HepG2 (cell line): Measurements from ENCODE around the gene RAB40C. TPM values are rescaled to one million over a fixed set of nuclear protein-coding genes. Genes with fewer than 3 reads are reported as not detected.

Source experiments
- CENPX ChIP-seq: sonication (generic); formaldehyde crosslinking; IDR thresholded peaks from 2 replicates; pipeline ENCODE4 v1.9.0; 2021; ENCODE audit warnings: mild to moderate bottlenecking, missing genetic modification reagents, moderate library complexity
- CHCHD3 ChIP-seq: sonication (generic); formaldehyde crosslinking; IDR thresholded peaks from 2 replicates; pipeline ENCODE4 v1.8.0; 2022; ENCODE audit warnings: mild to moderate bottlenecking, missing genetic modification reagents, moderate library complexity
- CSRNP1 ChIP-seq: sonication (generic); formaldehyde crosslinking; IDR thresholded peaks from 2 replicates; pipeline ENCODE4 v1.8.1; 2023; ENCODE audit warnings: mild to moderate bottlenecking, missing genetic modification reagents
- HNRNPL ChIP-seq: fragments of 200-400 bp; formaldehyde crosslinking; IDR thresholded peaks from 2 replicates; pipeline ENCODE4 v1.6.1; 2017; ENCODE audit warnings: mild to moderate bottlenecking, low read depth, low read length
- KDM1A ChIP-seq: IDR thresholded peaks from 2 replicates; pipeline ENCODE4 v1.6.1; 2016; ENCODE audit warnings: missing compliant biosample characterization
- KLF13 ChIP-seq: sonication (generic); formaldehyde crosslinking; IDR thresholded peaks from 2 replicates; pipeline ENCODE4 v1.4.0; 2020; ENCODE audit warnings: mild to moderate bottlenecking, missing genetic modification reagents
- MEF2D ChIP-seq: sonication (generic); formaldehyde crosslinking; IDR thresholded peaks from 2 replicates; pipeline ENCODE4 v1.5.1; 2020; ENCODE audit warnings: mild to moderate bottlenecking, missing genetic modification reagents
- PHF20 ChIP-seq: sonication (generic); formaldehyde crosslinking; IDR thresholded peaks from 2 replicates; pipeline ENCODE4 v1.5.0; 2020; ENCODE audit warnings: mild to moderate bottlenecking, missing genetic modification reagents
- TARDBP ChIP-seq: sonication (generic); formaldehyde crosslinking; IDR thresholded peaks from 2 replicates; pipeline ENCODE4 v1.8.0; 2022; ENCODE audit warnings: mild to moderate bottlenecking, missing genetic modification reagents
- TFDP1 ChIP-seq: IDR thresholded peaks from 2 replicates; pipeline ENCODE4 v1.6.1; 2016; ENCODE audit warnings: missing compliant biosample characterization, missing genetic modification reagents, borderline replicate concordance
- YEATS4 ChIP-seq: sonication (generic); formaldehyde crosslinking; IDR thresholded peaks from 2 replicates; pipeline ENCODE4 v1.4.0; 2020; ENCODE audit warnings: missing genetic modification reagents, borderline replicate concordance
- ZBTB39 ChIP-seq: sonication (generic); formaldehyde crosslinking; IDR thresholded peaks from 2 replicates; pipeline ENCODE4 v1.5.0; 2020; ENCODE audit warnings: missing genetic modification reagents
- ZFP62 ChIP-seq: sonication (generic); formaldehyde crosslinking; IDR thresholded peaks from 2 replicates; pipeline ENCODE4 v1.4.0; 2020; ENCODE audit warnings: missing genetic modification reagents
- ZFP90 ChIP-seq: sonication (generic); formaldehyde crosslinking; IDR thresholded peaks from 2 replicates; pipeline ENCODE4 v1.8.0; 2022; ENCODE audit warnings: missing genetic modification reagents, mild to moderate bottlenecking, inconsistent platforms, borderline replicate concordance
- ZNF609 ChIP-seq: sonication (generic); formaldehyde crosslinking; IDR thresholded peaks from 2 replicates; pipeline ENCODE4 v1.4.0; 2020; ENCODE audit warnings: mild to moderate bottlenecking, missing genetic modification reagents, borderline replicate concordance
- ZNF670 ChIP-seq: sonication (generic); formaldehyde crosslinking; IDR thresholded peaks from 2 replicates; pipeline ENCODE4 v1.8.0; 2022; ENCODE audit warnings: mild to moderate bottlenecking, missing genetic modification reagents, borderline replicate concordance
- polyA plus RNA-seq, 8 experiments: library from polyadenylated mRNA; depleted of rRNA in 3 of 8; stranded (reverse) in 7 of 8; unstranded in 1 of 8; fragments of >200 nt; fragmentation: Illumina TruSeq in 4 of 8; extraction: Trizol in 4 of 8; gene quantifications; 2 replicates each; pipeline versions ENCODE4 v1.2.1 to v1.2.3, GENCODE V29; 2011 to 2016; ENCODE audit warnings: low read depth in 4 of 8, missing spikeins in 1 of 8, mixed read lengths in 1 of 8; ENCODE audit not compliant: insufficient read depth in 1 of 8
- total RNA-seq, 5 experiments: library from RNA; depleted of rRNA; stranded (reverse); fragments of >200 nt; fragmentation: Illumina TruSeq; extraction: Trizol; gene quantifications; 2 replicates each; pipeline ENCODE4 v1.2.3, GENCODE V29; 2016; ENCODE audit warnings: low read depth in 1 of 5

RAB40C gene
- total and polyA plus RNA-seq, 2 of the 13 experiments (the other 11 are each of a cell fraction or from before 2014, with no cell fraction given), result 7.7 to 11.5 TPM

GRCh38 chr16:667780-668518 lies 78.1 kb downstream of the RAB40C start, which contains the start of gene RHOT2 (continued):
- no peak for TF ChIP-seq CENPX (CRISPR knock-in tag)
- peak; percentile 48; the same call in 1 of the 2 replicates for TF ChIP-seq ZFP90 (CRISPR knock-in tag)
- no peak for TF ChIP-seq MEF2D
- TF ChIP-seq ZFP62 (CRISPR knock-in tag), result no peak
- peak; percentile 85 for TF ChIP-seq TARDBP (CRISPR knock-in tag)
- no peak for TF ChIP-seq KLF13 (CRISPR knock-in tag)
- TF ChIP-seq KDM1A (CRISPR knock-in tag), result no peak
- TF ChIP-seq PHF20 (CRISPR knock-in tag), result peak; percentile 92
- TF ChIP-seq HNRNPL, result 0 out of 2 replicates have a peak, but pooled peaks have one; percentile 10
- no peak for TF ChIP-seq ZNF609 (CRISPR knock-in tag)
- 0 out of 2 replicates have a peak, but pooled peaks have one; percentile 23 for TF ChIP-seq CHCHD3
- TF ChIP-seq CSRNP1 (CRISPR knock-in tag), result no peak
- TF ChIP-seq ZBTB39 (CRISPR knock-in tag), result no peak; the same call in 1 of the 2 replicates
- peak; percentile 97 for TF ChIP-seq YEATS4 (CRISPR knock-in tag)
- no peak for TF ChIP-seq ZNF670
- TF ChIP-seq TFDP1 (CRISPR knock-in tag), result peak; percentile 93
